ENCODE measurements around the gene ODF2. TPM values are rescaled to one million over a fixed set of nuclear protein-coding genes. Genes with fewer than 3 reads are reported as not detected.

The ODF2 gene
- total and polyA plus RNA-seq, 4 donors = 13.4 to 34.4 (median 26.3) TPM

DNA sequence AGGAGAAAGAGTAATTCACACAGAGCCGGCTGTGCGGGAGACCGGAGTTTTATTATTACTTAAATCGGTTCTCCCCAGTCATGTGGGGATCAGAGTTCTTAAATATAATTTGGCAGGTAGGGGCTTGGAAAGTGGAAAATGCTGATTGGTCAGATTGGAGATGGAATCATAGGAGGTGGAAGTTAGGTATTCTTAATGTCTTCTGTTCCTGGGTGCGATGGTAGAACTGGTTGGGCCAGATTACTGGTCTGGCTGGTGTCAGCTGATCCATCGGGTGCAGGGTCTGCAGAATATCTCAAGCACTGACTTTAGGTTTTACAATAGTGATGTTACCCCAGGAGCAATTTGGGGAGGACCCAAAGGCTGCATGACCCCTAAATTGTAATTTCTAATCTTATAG lies 39.8 kb upstream of the ODF2 start:
- Histone ChIP-seq H3K4me1 (ENCODE audit: control insufficient read depth in 5 of 5, insufficient read depth in 5 of 5, low read length in 5 of 5) (peaks cover 0 to 16% (median 0%) of the 10 kb centered on the region in 5 donors), H3K9me3 (ENCODE audit: control insufficient read depth in 4 of 4, insufficient read depth in 3 of 4, low read length in 3 of 4) (no peaks in the 10 kb centered on the region), H3K27ac (ENCODE audit: low read depth in 1 of 2, low read length in 1 of 2) (no peak overlapping the region), H3K27me3 (ENCODE audit: control insufficient read depth in 3 of 3, insufficient read depth in 3 of 3, low read length in 2 of 3) (no peaks in the 10 kb centered on the region), H3K36me3 (ENCODE audit: control insufficient read depth in 4 of 4, insufficient read depth in 4 of 4, low read length in 4 of 4) (no peaks in the 10 kb centered on the region), H3K9ac (ENCODE audit: insufficient read depth in 1 of 2, low read length in 2 of 2) (no peak overlapping the region), H3K4me3 (no peak overlapping the region)
- DNase-seq (peak; percentile 37 to 64 (median 53)), ATAC-seq (ENCODE audit: insufficient read depth, low FRiP score) (no peak)
- 46 to 63% methylated on average over 6 of the region's 6 CpGs for WGBS, 2 donors
- TF ChIP-seq, protein P1, sequence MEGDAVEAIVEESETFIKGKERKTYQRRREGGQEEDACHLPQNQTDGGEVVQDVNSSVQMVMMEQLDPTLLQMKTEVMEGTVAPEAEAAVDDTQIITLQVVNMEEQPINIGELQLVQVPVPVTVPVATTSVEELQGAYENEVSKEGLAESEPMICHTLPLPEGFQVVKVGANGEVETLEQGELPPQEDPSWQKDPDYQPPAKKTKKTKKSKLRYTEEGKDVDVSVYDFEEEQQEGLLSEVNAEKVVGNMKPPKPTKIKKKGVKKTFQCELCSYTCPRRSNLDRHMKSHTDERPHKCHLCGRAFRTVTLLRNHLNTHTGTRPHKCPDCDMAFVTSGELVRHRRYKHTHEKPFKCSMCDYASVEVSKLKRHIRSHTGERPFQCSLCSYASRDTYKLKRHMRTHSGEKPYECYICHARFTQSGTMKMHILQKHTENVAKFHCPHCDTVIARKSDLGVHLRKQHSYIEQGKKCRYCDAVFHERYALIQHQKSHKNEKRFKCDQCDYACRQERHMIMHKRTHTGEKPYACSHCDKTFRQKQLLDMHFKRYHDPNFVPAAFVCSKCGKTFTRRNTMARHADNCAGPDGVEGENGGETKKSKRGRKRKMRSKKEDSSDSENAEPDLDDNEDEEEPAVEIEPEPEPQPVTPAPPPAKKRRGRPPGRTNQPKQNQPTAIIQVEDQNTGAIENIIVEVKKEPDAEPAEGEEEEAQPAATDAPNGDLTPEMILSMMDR (IDR thresholded peaks at IDR 0.05; ENCODE audit: control extremely low read depth, extremely low read depth) = no peak

DNA sequence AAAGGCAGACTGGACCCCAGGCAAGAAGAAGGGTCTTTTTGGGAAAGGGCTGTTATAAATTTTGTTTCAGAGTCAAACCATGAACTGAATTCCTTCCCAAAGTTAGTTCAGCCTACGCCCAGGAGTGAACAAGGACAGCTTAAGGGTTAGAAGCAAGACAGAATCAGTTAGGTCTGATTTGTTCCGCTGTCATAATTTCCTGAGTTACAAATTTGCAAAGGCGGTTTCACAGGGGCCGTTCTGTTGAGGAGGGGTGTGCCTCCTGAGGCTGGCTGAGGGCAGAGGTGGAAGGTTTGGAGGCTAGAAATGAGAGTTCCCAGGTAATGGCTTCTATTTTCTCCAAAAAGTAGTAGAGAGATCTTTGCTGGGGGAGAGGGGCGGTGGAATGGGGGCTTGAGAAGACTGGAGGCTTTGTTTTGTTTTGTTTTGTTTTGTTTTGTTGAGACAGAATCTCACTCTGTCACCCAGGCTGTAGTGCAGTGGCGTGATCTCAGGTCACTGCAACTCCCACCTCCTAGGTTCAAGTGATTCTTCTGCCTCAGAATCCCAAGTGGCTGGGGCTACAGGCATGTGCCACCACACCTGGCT lies 39.3 kb upstream of the ODF2 start:
- H3K9ac ChIP-seq (ENCODE audit: insufficient read depth in 1 of 2, low read length in 2 of 2) = no peak overlapping the region
- H3K36me3 ChIP-seq (ENCODE audit: control insufficient read depth in 4 of 4, insufficient read depth in 4 of 4, low read length in 4 of 4) = no peaks in the 10 kb centered on the region
- no peaks in the 10 kb centered on the region for H3K27me3 ChIP-seq (ENCODE audit: control insufficient read depth in 3 of 3, insufficient read depth in 3 of 3, low read length in 2 of 3)
- H3K27ac ChIP-seq (ENCODE audit: low read depth in 1 of 2, low read length in 1 of 2) = no peak overlapping the region
- no peak overlapping the region for H3K4me3 ChIP-seq
- TF ChIP-seq, protein P1 (IDR thresholded peaks at IDR 0.05; ENCODE audit: control extremely low read depth, extremely low read depth) = no peak
- peaks cover 0 to 21% (median 1%) of the 10 kb centered on the region in 5 donors for H3K4me1 ChIP-seq (ENCODE audit: control insufficient read depth in 5 of 5, insufficient read depth in 5 of 5, low read length in 5 of 5)
- ATAC-seq (ENCODE audit: insufficient read depth, low FRiP score) (no peak), DNase-seq (no peak)
- 38 to 55% methylated on average over 6 of the region's 6 CpGs for WGBS, 2 donors
- no peaks in the 10 kb centered on the region for H3K9me3 ChIP-seq (ENCODE audit: control insufficient read depth in 4 of 4, insufficient read depth in 3 of 4, low read length in 3 of 4)

DNA sequence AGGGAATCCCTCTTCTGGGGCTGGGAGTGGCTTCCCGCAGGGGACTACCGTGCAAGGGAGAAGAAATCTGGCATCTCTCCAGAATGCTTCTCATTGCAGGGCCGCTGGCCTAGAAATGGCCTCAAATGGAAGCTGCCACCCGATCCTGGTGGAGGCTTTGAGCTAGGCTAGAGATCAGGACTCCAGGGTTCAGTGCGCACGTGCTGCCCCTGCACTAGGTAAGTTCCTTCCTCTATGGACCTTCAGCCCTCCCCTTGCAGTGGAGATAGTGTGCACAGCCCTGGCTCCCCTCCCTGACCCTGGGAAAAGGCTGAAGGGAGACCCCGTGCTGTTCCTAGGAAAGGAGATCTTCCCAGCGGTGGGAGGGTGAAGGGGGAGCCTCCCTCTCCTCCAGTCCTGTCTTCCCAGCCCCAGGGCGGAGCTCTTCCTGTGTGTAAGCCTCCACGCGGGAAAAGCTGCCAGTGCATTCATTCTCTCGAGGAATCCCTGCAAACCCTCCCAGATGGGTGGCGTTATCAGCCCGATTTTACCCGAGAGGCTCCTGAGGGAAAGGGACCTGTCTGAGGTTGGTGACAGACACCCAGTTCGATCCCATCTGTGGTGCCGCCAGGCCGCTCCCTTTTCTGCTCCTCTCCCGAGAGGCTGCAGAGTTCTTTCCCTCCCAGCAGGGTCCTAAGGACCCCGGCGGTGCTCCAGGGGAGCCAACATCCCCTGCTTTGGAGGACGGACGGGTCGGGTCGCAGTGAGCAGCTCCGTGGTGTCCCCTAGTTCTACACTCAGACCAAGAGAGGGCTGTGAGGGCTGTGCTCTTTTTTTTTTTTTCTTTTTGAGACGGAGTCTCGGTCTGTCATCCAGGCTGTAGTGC lies 36.5 kb upstream of the ODF2 start:
- no peak overlapping the region for H3K9ac ChIP-seq (ENCODE audit: insufficient read depth in 1 of 2, low read length in 2 of 2)
- H3K27ac ChIP-seq (ENCODE audit: low read depth in 1 of 2, low read length in 1 of 2) = no peak overlapping the region
- TF ChIP-seq, protein P1 (IDR thresholded peaks at IDR 0.05; ENCODE audit: control extremely low read depth, extremely low read depth) = no peak
- H3K4me3 ChIP-seq = no peak overlapping the region
- H3K36me3 ChIP-seq (ENCODE audit: control insufficient read depth in 4 of 4, insufficient read depth in 4 of 4, low read length in 4 of 4) = peaks cover 0 to 2% (median 0%) of the 10 kb centered on the region in 4 donors
- peaks cover 0 to 26% (median 5%) of the 10 kb centered on the region in 5 donors for H3K4me1 ChIP-seq (ENCODE audit: control insufficient read depth in 5 of 5, insufficient read depth in 5 of 5, low read length in 5 of 5)
- WGBS, 2 donors = 10 to 12% methylated on average over 28 of the region's 28 CpGs
- DNase-seq = peak; percentile 53 to 75 (median 54)
- no peaks in the 10 kb centered on the region for H3K9me3 ChIP-seq (ENCODE audit: control insufficient read depth in 4 of 4, insufficient read depth in 3 of 4, low read length in 3 of 4)
- ATAC-seq (ENCODE audit: insufficient read depth, low FRiP score) = no peak
- no peaks in the 10 kb centered on the region for H3K27me3 ChIP-seq (ENCODE audit: control insufficient read depth in 3 of 3, insufficient read depth in 3 of 3, low read length in 2 of 3)
